ENCODE measurements around the gene TRPC4.

TRPC4 gene

GRCh38 chr13:37751025-37751424 lies 118.5 kb downstream of the TRPC4 start:
- DNase-seq (ENCODE audit: low read depth): no peak
- no peak overlapping the region for H3K4me3 ChIP-seq (ENCODE audit: low read depth, low read length)
- no peak for TF ChIP-seq MAX (IDR thresholded peaks at IDR 0.05; ENCODE audit: low read depth, low read length)
- TF ChIP-seq POLR2A (IDR thresholded peaks at IDR 0.05; ENCODE audit: extremely low read depth, insufficient read length): no peak
- TF ChIP-seq MYC (IDR thresholded peaks at IDR 0.05; ENCODE audit: low read depth, low read length): no peak
- no peak for TF ChIP-seq CTCF (IDR thresholded peaks at IDR 0.05; ENCODE audit: low read depth, low read length)

GRCh38 chr13:37748913-37749312 lies 120.7 kb downstream of the TRPC4 start:
- no peak for TF ChIP-seq MYC (IDR thresholded peaks at IDR 0.05; ENCODE audit: low read depth, low read length)
- no peak for TF ChIP-seq CTCF (IDR thresholded peaks at IDR 0.05; ENCODE audit: low read depth, low read length)
- no peak for TF ChIP-seq POLR2A (IDR thresholded peaks at IDR 0.05; ENCODE audit: extremely low read depth, insufficient read length)
- TF ChIP-seq MAX (IDR thresholded peaks at IDR 0.05; ENCODE audit: low read depth, low read length): no peak
- peak; percentile 4 for DNase-seq (ENCODE audit: low read depth)
- H3K4me3 ChIP-seq (ENCODE audit: low read depth, low read length): no peak overlapping the region

- no peak for DNase-seq (ENCODE audit: low read depth)
- H3K4me3 ChIP-seq (ENCODE audit: low read depth, low read length): no peak overlapping the region
- TF ChIP-seq MYC (IDR thresholded peaks at IDR 0.05; ENCODE audit: low read depth, low read length): no peak
- TF ChIP-seq CTCF (IDR thresholded peaks at IDR 0.05; ENCODE audit: low read depth, low read length): no peak
- TF ChIP-seq MAX (IDR thresholded peaks at IDR 0.05; ENCODE audit: low read depth, low read length): no peak
- TF ChIP-seq POLR2A (IDR thresholded peaks at IDR 0.05; ENCODE audit: extremely low read depth, insufficient read length): no peak
Measured at GRCh38 chr13:37747071-37747612, 122.4 kb downstream of the TRPC4 start.

GRCh38 chr13:37741536-37741935 lies 128.0 kb downstream of the TRPC4 start:
- TF ChIP-seq MYC (IDR thresholded peaks at IDR 0.05; ENCODE audit: low read depth, low read length) (no peak), POLR2A (IDR thresholded peaks at IDR 0.05; ENCODE audit: extremely low read depth, insufficient read length) (no peak), CTCF (IDR thresholded peaks at IDR 0.05; ENCODE audit: low read depth, low read length) (no peak), MAX (IDR thresholded peaks at IDR 0.05; ENCODE audit: low read depth, low read length) (no peak)
- no peak overlapping the region for H3K4me3 ChIP-seq (ENCODE audit: low read depth, low read length)
- DNase-seq (ENCODE audit: low read depth): no peak

- H3K4me3 ChIP-seq (ENCODE audit: low read depth, low read length): no peak overlapping the region
- no peak for TF ChIP-seq MYC (IDR thresholded peaks at IDR 0.05; ENCODE audit: low read depth, low read length)
- no peak for TF ChIP-seq MAX (IDR thresholded peaks at IDR 0.05; ENCODE audit: low read depth, low read length)
- no peak for TF ChIP-seq POLR2A (IDR thresholded peaks at IDR 0.05; ENCODE audit: extremely low read depth, insufficient read length)
- TF ChIP-seq CTCF (IDR thresholded peaks at IDR 0.05; ENCODE audit: low read depth, low read length): no peak
- DNase-seq (ENCODE audit: low read depth): no peak
Measured at GRCh38 chr13:37736045-37736444, 133.5 kb downstream of the TRPC4 start.
